HG03378 (cell line): ENCODE results near the gene ANKRD62.

ENCODE experiments used
- ATAC-seq: cut with Tn5 transposase; IDR thresholded peaks from one replicate; pipeline ENCODE4 v1.9.1; 2021; ENCODE audit warnings: mild to moderate bottlenecking, moderate library complexity; ENCODE audit not compliant: unreplicated experiment

Gene ANKRD62

DNA sequence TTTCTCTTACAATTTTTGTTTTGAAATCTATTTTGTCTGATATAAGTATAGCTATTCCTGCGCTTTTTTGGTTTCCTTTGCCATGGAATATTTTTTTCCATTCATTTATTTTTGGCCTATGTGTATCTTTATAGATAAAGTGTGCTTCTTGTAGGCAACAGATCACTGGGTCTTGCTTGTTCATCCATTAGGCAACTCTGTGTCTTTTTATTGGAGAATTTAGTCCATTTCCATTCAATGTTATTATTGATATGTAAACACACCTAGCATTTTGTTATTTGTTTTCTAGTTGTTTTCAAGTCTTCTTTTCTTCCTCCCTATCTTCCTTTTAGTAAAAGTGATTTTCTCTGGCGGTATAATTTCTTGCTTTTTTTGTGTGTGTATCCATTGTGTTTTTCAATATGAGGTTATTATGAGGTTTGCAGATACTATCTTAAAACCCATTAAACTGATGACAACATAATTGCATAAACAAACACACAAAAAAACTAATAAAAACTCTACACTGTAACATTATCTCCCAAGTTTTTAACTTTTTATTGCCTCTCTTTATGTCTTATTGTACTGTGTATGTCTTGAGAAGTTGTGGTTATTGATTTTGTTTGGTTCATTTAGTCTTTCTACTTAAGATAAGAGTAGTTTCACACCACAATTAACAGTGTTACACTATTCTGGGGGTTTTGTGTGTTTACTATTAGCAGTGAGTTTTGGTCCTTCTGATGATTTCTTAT, 71.6 kb downstream of the ANKRD62 start:
- no peak for ATAC-seq
